Neuronal stem cell (in vitro differentiated cells): ENCODE measurements around the gene DMXL1. TPM values are rescaled to one million over a fixed set of nuclear protein-coding genes. Genes with fewer than 3 reads are reported as not detected.

Experiments
- DNase-seq: peaks from one replicate; pipeline ENCODE4 v3.0.0-alpha.2; 2013; ENCODE audit warnings: low spot score
- H2AFZ ChIP-seq: one replicate; pipeline ENCODE4 v1.6.1; 2013; ENCODE audit warnings: mild to moderate bottlenecking, low read length, inconsistent platforms
- H2AK5ac ChIP-seq: 2 replicates; pipeline ENCODE4 v1.6.1; 2013; ENCODE audit warnings: low read depth, mild to moderate bottlenecking, inconsistent platforms, low read length, moderate library complexity, mixed read lengths
- H2BK120ac ChIP-seq: 2 replicates; pipeline ENCODE4 v1.6.1; 2013; ENCODE audit warnings: low read depth, mild to moderate bottlenecking, inconsistent platforms, low read length, moderate library complexity, mixed read lengths
- H2BK12ac ChIP-seq: one replicate; pipeline ENCODE4 v1.6.1; 2013; ENCODE audit warnings: low read length, inconsistent platforms
- H2BK15ac ChIP-seq: 2 replicates; pipeline ENCODE4 v1.6.1; 2013; ENCODE audit warnings: mild to moderate bottlenecking, low read length, inconsistent platforms, mixed read lengths
- H2BK5ac ChIP-seq: one replicate; pipeline ENCODE4 v1.6.1; 2013; ENCODE audit warnings: inconsistent platforms, mild to moderate bottlenecking, low read length, moderate library complexity
- H3K14ac ChIP-seq: one replicate; pipeline ENCODE4 v1.6.1; 2013; ENCODE audit warnings: low read length, inconsistent platforms
- H3K18ac ChIP-seq: 2 replicates; pipeline ENCODE4 v1.6.1; 2013; ENCODE audit warnings: low read length, inconsistent platforms
- H3K23ac ChIP-seq: 2 replicates; pipeline ENCODE4 v1.6.1; 2013; ENCODE audit warnings: low read depth, mild to moderate bottlenecking, mixed read lengths, low read length, inconsistent platforms; ENCODE audit not compliant: poor library complexity
- H3K27ac ChIP-seq: replicated peaks from 3 replicates; pipeline ENCODE4 v1.5.1; 2013; ENCODE audit warnings: low read length, inconsistent platforms
- H3K27me3 ChIP-seq, 3 experiments: 2 replicates each; pipeline ENCODE4 v1.6.1; 2013; ENCODE audit warnings: low read length in 3 of 3, mild to moderate bottlenecking in 2 of 3, inconsistent platforms in 1 of 3, low read depth in 1 of 3, mixed read lengths in 1 of 3, moderate library complexity in 1 of 3; ENCODE audit not compliant: control insufficient read depth in 3 of 3, insufficient read depth in 3 of 3
- H3K36me3 ChIP-seq, 2 donors: replicated peaks in 1 of 2; 2 replicates each; pipeline ENCODE4 v1.6.1; 2013; ENCODE audit warnings: low read length in 2 of 2; ENCODE audit not compliant: control insufficient read depth in 2 of 2, insufficient read depth in 2 of 2
- H3K4ac ChIP-seq: 2 replicates; pipeline ENCODE4 v1.6.1; 2013; ENCODE audit warnings: inconsistent platforms, mild to moderate bottlenecking, low read length, moderate library complexity
- H3K4me1 ChIP-seq, 2 donors: 1 replicate in 1 of 2; 2 replicates in 1 of 2; pipeline ENCODE4 v1.6.1; 2013; ENCODE audit warnings: low read length in 2 of 2, low read depth in 1 of 2; ENCODE audit not compliant: control insufficient read depth in 2 of 2, insufficient read depth in 1 of 2
- H3K4me2 ChIP-seq: one replicate; pipeline ENCODE4 v1.6.1; 2013; ENCODE audit warnings: mild to moderate bottlenecking, low read length, inconsistent platforms; ENCODE audit not compliant: insufficient read depth, poor library complexity, severe bottlenecking
- H3K4me3 ChIP-seq, 2 donors: 2 replicates each; pipeline ENCODE4 v1.5.1; 2013; ENCODE audit warnings: low read length in 2 of 2, mild to moderate bottlenecking in 2 of 2, inconsistent platforms in 1 of 2, moderate library complexity in 1 of 2
- H3K79me1 ChIP-seq: one replicate; pipeline ENCODE4 v1.6.1; 2013; ENCODE audit warnings: low read depth, mild to moderate bottlenecking, inconsistent platforms, low read length, moderate library complexity
- H3K9ac ChIP-seq: one replicate; pipeline ENCODE4 v1.6.1; 2013; ENCODE audit warnings: mild to moderate bottlenecking, low read depth, low read length, inconsistent platforms; ENCODE audit not compliant: poor library complexity
- H3K9me3 ChIP-seq, 2 donors: replicated peaks in 1 of 2; 2 replicates each; pipeline versions ENCODE3 to v1.6.1; 2013; ENCODE audit warnings: low read length in 2 of 2, mild to moderate bottlenecking in 2 of 2, inconsistent platforms in 1 of 2, low read depth in 1 of 2, mixed read lengths in 1 of 2, moderate library complexity in 1 of 2; ENCODE audit not compliant: control insufficient read depth in 2 of 2, insufficient read depth in 1 of 2
- H4K8ac ChIP-seq: one replicate; pipeline ENCODE4 v1.6.1; 2013; ENCODE audit warnings: low read depth, mild to moderate bottlenecking, inconsistent platforms, low read length, moderate library complexity
- H4K91ac ChIP-seq: one replicate; pipeline ENCODE4 v1.6.1; 2013; ENCODE audit warnings: low read length, low read depth, mild to moderate bottlenecking, inconsistent platforms; ENCODE audit not compliant: poor library complexity
- WGBS, 2 donors: extraction: QIAGEN DNeasy Blood & Tissue Kit; methylation state at CpG; one replicate each; pipeline ENCODE4 v1.1.7; 2013; ENCODE audit warnings: missing lambda C conversion rate in 2 of 2, mixed read lengths in 1 of 2; ENCODE audit not compliant: insufficient read length in 2 of 2, insufficient replicate concordance in 1 of 2; ENCODE audit errors: extremely low coverage in 2 of 2; 5-methylcytosine and 5-hydroxymethylcytosine counted together
- small RNA-seq: library from polyadenylated mRNA; stranded (forward); fragments of <200 nt; extraction: miRNeasy Mini kit (QIAGEN cat#:217004); gene quantifications from one replicate; pipeline ENCODE3, GENCODE V24; 2013; ENCODE audit not compliant: insufficient read depth

Gene DMXL1

DNA sequence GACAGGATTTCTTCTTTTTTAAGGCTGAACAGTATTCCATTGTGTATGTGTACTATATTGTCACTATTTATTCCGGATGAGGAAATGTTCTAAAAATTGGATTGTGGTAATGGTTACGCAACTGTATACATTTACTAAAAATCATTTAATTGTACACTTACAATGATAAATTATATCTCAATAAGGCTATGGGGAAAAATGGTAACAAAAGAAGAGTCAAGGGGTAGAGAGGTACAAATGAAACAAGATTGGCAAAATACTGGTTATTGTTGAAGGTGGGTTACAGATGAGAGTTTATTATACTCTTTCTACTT lies 222.6 kb downstream of the DMXL1 start:
- H2BK120ac ChIP-seq = no peak overlapping the region
- no peak overlapping the region for H3K27ac ChIP-seq
- no peak overlapping the region for H3K18ac ChIP-seq
- H3K36me3 ChIP-seq = no peaks in the 10 kb centered on the region
- H3K14ac ChIP-seq = no peak overlapping the region
- no peak overlapping the region for H3K4me2 ChIP-seq
- no peak overlapping the region for H2BK15ac ChIP-seq
- H3K9me3 ChIP-seq = no peaks in the 10 kb centered on the region
- H4K91ac ChIP-seq = no peak overlapping the region
- H2AK5ac ChIP-seq = no peak overlapping the region
- H2BK5ac ChIP-seq = no peak overlapping the region
- H3K4ac ChIP-seq = no peak overlapping the region
- no CpG with 5 or more reads among the region's 2 CpGs for WGBS, 2 donors
- no peak overlapping the region for H4K8ac ChIP-seq
- H2AFZ ChIP-seq = no peak overlapping the region
- no peak overlapping the region for H3K9ac ChIP-seq
- no peak overlapping the region for H2BK12ac ChIP-seq
- no peaks in the 10 kb centered on the region for H3K79me1 ChIP-seq
- peaks cover 0 to 3% of the 10 kb centered on the region in 2 donors for H3K4me1 ChIP-seq
- DNase-seq = no peak
- H3K27me3 ChIP-seq = no peaks in the 10 kb centered on the region
- no peak overlapping the region for H3K23ac ChIP-seq
- H3K4me3 ChIP-seq = no peak overlapping the region

Small RNA genes within 50 kb of the gene (small RNA-seq; reads per million reads assigned to genes)
- not detected for gene LAMTOR3P2
- 1.2 reads per million for gene MIR5706
- not detected for gene RNU6-701P
